Measurements from ENCODE around the gene PIK3C2G. TPM values are rescaled to one million over a fixed set of nuclear protein-coding genes. Genes with fewer than 3 reads are reported as not detected.

PIK3C2G gene
- total and polyA plus RNA-seq, 4 donors = 4.9 to 40.1 (median 19.4) TPM

GRCh38 chr12:18275981-18276380 is 14.7 kb downstream of the PIK3C2G start:
- H3K27me3 ChIP-seq (ENCODE audit: control insufficient read depth in 4 of 4, insufficient read depth in 4 of 4, low read length in 3 of 4) = no peaks in the 10 kb centered on the region
- H3K9ac ChIP-seq (ENCODE audit: low read depth in 1 of 2, low read length in 2 of 2) = no peak overlapping the region
- WGBS = 83% methylated on average over 1 of the region's 1 CpG
- no peak overlapping the region for H3K4me3 ChIP-seq (ENCODE audit: low read depth in 1 of 3, low read length in 3 of 3)
- DNase-seq (ENCODE audit: low spot score) = no peak
- H3K36me3 ChIP-seq (ENCODE audit: control insufficient read depth in 4 of 4, insufficient read depth in 3 of 4, low read depth in 1 of 4, low read length in 3 of 4) = peaks cover 0 to 2% (median 0%) of the 10 kb centered on the region in 4 donors
- H3K4me1 ChIP-seq (ENCODE audit: control insufficient read depth in 4 of 4, insufficient read depth in 4 of 4, low read length in 3 of 4) = peaks cover 0 to 3% (median 0%) of the 10 kb centered on the region in 4 donors
- H3K9me3 ChIP-seq (ENCODE audit: control insufficient read depth in 4 of 4, low read length in 3 of 4) = no peaks in the 10 kb centered on the region
- H3K27ac ChIP-seq (ENCODE audit: low read depth in 1 of 2, low read length in 2 of 2) = no peak overlapping the region
- TF ChIP-seq SP1 (IDR thresholded peaks at IDR 0.05) (no peak), EGR1 (IDR thresholded peaks at IDR 0.05; ENCODE audit: low read depth in 2 of 2) (no peak), CTCF (IDR thresholded peaks at IDR 0.05; ENCODE audit: low read depth, low read length, missing input control) (no peak), MAX (IDR thresholded peaks at IDR 0.05) (no peak), FOXA1 (IDR thresholded peaks at IDR 0.05) (no peak), ATF3 (IDR thresholded peaks at IDR 0.05) (no peak), ZBTB33 (IDR thresholded peaks at IDR 0.05) (no peak), YY1 (IDR thresholded peaks at IDR 0.05) (no peak), RAD21 (IDR thresholded peaks at IDR 0.05) (no peak), JUND (IDR thresholded peaks at IDR 0.05) (no peak), NR2F2 (IDR thresholded peaks at IDR 0.05) (no peak), GABPA (IDR thresholded peaks at IDR 0.05 in 1 of 2, conservative IDR thresholded peaks at IDR 0.05 in 1 of 2) (no peak), HNF4G (IDR thresholded peaks at IDR 0.05) (no peak)

GRCh38 chr12:18277196-18277595 is 15.9 kb downstream of the PIK3C2G start:
- Histone ChIP-seq H3K36me3 (ENCODE audit: control insufficient read depth in 4 of 4, insufficient read depth in 3 of 4, low read depth in 1 of 4, low read length in 3 of 4) (peaks cover 0 to 2% (median 0%) of the 10 kb centered on the region in 4 donors), H3K27ac (ENCODE audit: low read depth in 1 of 2, low read length in 2 of 2) (no peak overlapping the region), H3K9me3 (ENCODE audit: control insufficient read depth in 4 of 4, low read length in 3 of 4) (no peaks in the 10 kb centered on the region), H3K27me3 (ENCODE audit: control insufficient read depth in 4 of 4, insufficient read depth in 4 of 4, low read length in 3 of 4) (no peaks in the 10 kb centered on the region), H3K4me1 (ENCODE audit: control insufficient read depth in 4 of 4, insufficient read depth in 4 of 4, low read length in 3 of 4) (peaks cover 0 to 3% (median 0%) of the 10 kb centered on the region in 4 donors), H3K9ac (ENCODE audit: low read depth in 1 of 2, low read length in 2 of 2) (no peak overlapping the region), H3K4me3 (ENCODE audit: low read depth in 1 of 3, low read length in 3 of 3) (no peak overlapping the region)
- no peak for DNase-seq (ENCODE audit: low spot score)
- WGBS = 93% methylated on average over 1 of the region's 1 CpG
- no peak for TF ChIP-seq ATF3 (IDR thresholded peaks at IDR 0.05)
- no peak for TF ChIP-seq FOXA2 (IDR thresholded peaks at IDR 0.05)
- TF ChIP-seq YY1 (IDR thresholded peaks at IDR 0.05) = no peak
- TF ChIP-seq EGR1 (IDR thresholded peaks at IDR 0.05; ENCODE audit: low read depth in 2 of 2) = no peak
- TF ChIP-seq CTCF (IDR thresholded peaks at IDR 0.05; ENCODE audit: low read depth, low read length, missing input control) = no peak
- TF ChIP-seq HNF4A (conservative IDR thresholded peaks at IDR 0.05) = no peak
- TF ChIP-seq HNF4G (IDR thresholded peaks at IDR 0.05) = no peak
- TF ChIP-seq NR2F2 (IDR thresholded peaks at IDR 0.05) = no peak
